Subcutaneous abdominal adipose tissue (tissue), 5 donors: Measurements from ENCODE around the gene CCSER1.
"Not testable (repeated sequence)": the region's sequence is repeated elsewhere in the genome, so short reads cannot be mapped to it uniquely, and the experiment has no call there.

Source experiments
- H3K27ac ChIP-seq: one replicate; pipeline ENCODE4 v1.7.0; 2013; ENCODE audit warnings: low read depth, mild to moderate bottlenecking, inconsistent platforms, low read length, moderate library complexity
- H3K27me3 ChIP-seq, 5 donors: one replicate each; pipeline ENCODE4 v1.7.0; 2013; ENCODE audit warnings: low read length in 5 of 5, inconsistent platforms in 1 of 5; ENCODE audit not compliant: control insufficient read depth in 5 of 5, insufficient read depth in 4 of 5
- H3K36me3 ChIP-seq, 5 donors: one replicate each; pipeline ENCODE4 v1.7.0; 2013; ENCODE audit warnings: low read length in 5 of 5; ENCODE audit not compliant: control insufficient read depth in 5 of 5, insufficient read depth in 5 of 5
- H3K4me1 ChIP-seq, 5 donors: one replicate each; pipeline ENCODE4 v1.7.0; 2013; ENCODE audit warnings: low read length in 5 of 5, mild to moderate bottlenecking in 3 of 5, moderate library complexity in 1 of 5; ENCODE audit not compliant: control insufficient read depth in 5 of 5, insufficient read depth in 5 of 5
- H3K4me3 ChIP-seq, 5 donors: one replicate each; pipeline ENCODE4 v1.7.0; 2013; ENCODE audit warnings: low read length in 5 of 5, low read depth in 1 of 5
- H3K9ac ChIP-seq, 5 donors: one replicate each; pipeline ENCODE4 v1.7.0; 2013; ENCODE audit warnings: low read length in 5 of 5, mild to moderate bottlenecking in 4 of 5, moderate library complexity in 3 of 5
- H3K9me3 ChIP-seq, 5 donors: one replicate each; pipeline ENCODE4 v1.7.0; 2013; ENCODE audit warnings: low read length in 5 of 5; ENCODE audit not compliant: control insufficient read depth in 5 of 5
- donor health status: healthy.
- donor health status: healthy.
- donor health status: healthy.
- donor health status: healthy.
- donor health status: healthy.

The CCSER1 gene

GRCh38 chr4:91326167-91326566, 1199.0 kb downstream of the CCSER1 start:
- not testable (repeated sequence) for H3K4me3 ChIP-seq, H3K4me1 ChIP-seq, H3K27ac ChIP-seq, H3K9ac ChIP-seq, H3K36me3 ChIP-seq, H3K27me3 ChIP-seq
- H3K9me3 ChIP-seq, result peaks cover 0 to 15% (median 14%) of the 10 kb centered on the region in 5 donors

- Histone ChIP-seq H3K27ac (no peak overlapping the region), H3K4me1 (no peaks in the 10 kb centered on the region), H3K9ac (no peak overlapping the region), H3K4me3 (no peak overlapping the region), H3K27me3 (no peaks in the 10 kb centered on the region), H3K9me3 (peaks cover 0 to 15% (median 14%) of the 10 kb centered on the region in 5 donors), H3K36me3 (no peaks in the 10 kb centered on the region)
Measured at GRCh38 chr4:91330555-91331137, 1203.5 kb downstream of the CCSER1 start.

- Histone ChIP-seq H3K27me3 (no peaks in the 10 kb centered on the region), H3K36me3 (no peaks in the 10 kb centered on the region), H3K9ac (no peak overlapping the region)
Measured at GRCh38 chr4:91340822-91341221, 1213.6 kb downstream of the CCSER1 start.

DNA sequence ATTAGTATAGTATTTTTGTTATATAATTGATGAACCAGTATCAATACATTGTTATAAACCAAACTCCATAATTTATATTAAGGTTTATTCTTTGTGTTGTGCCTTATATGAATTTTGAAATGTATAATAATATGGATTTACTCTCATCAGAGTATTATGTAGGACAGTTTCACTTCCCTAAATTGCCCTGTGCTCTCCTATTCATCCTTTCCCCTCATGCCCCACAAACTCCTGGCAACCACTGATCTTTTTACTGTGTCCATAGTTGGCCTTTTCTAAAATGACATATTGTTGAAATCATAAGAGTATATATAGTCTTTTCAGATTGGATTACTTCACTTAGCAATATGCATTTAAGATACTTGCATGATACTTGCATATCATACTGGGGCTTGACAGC, 1218.4 kb downstream of the CCSER1 start:
- Histone ChIP-seq H3K36me3 (no peaks in the 10 kb centered on the region), H3K4me3 (no peak overlapping the region), H3K27ac (no peak overlapping the region), H3K9ac (no peak overlapping the region), H3K4me1 (no peaks in the 10 kb centered on the region), H3K9me3 (no peaks in the 10 kb centered on the region), H3K27me3 (no peaks in the 10 kb centered on the region)

More at GRCh38 chr4:91340822-91341221, 1213.6 kb downstream of the CCSER1 start:
- Histone ChIP-seq H3K4me3 (no peak overlapping the region), H3K4me1 (no peaks in the 10 kb centered on the region), H3K27ac (no peak overlapping the region), H3K9me3 (no peaks in the 10 kb centered on the region)

- not testable (repeated sequence) for H3K36me3 ChIP-seq, H3K27me3 ChIP-seq, H3K4me3 ChIP-seq, H3K9me3 ChIP-seq, H3K27ac ChIP-seq, H3K4me1 ChIP-seq, H3K9ac ChIP-seq
Measured at GRCh38 chr4:91356496-91356895, 1229.3 kb downstream of the CCSER1 start.

- H3K9me3 ChIP-seq, H3K4me3 ChIP-seq, H3K4me1 ChIP-seq, H3K27me3 ChIP-seq, H3K27ac ChIP-seq, H3K9ac ChIP-seq, H3K36me3 ChIP-seq: not testable (repeated sequence)
Measured at GRCh38 chr4:91358016-91358415, 1230.8 kb downstream of the CCSER1 start.

GRCh38 chr4:91358621-91359020, 1231.4 kb downstream of the CCSER1 start:
- H3K27me3 ChIP-seq, H3K9ac ChIP-seq, H3K4me3 ChIP-seq, H3K9me3 ChIP-seq, H3K4me1 ChIP-seq, H3K36me3 ChIP-seq, H3K27ac ChIP-seq: not testable (repeated sequence)

DNA sequence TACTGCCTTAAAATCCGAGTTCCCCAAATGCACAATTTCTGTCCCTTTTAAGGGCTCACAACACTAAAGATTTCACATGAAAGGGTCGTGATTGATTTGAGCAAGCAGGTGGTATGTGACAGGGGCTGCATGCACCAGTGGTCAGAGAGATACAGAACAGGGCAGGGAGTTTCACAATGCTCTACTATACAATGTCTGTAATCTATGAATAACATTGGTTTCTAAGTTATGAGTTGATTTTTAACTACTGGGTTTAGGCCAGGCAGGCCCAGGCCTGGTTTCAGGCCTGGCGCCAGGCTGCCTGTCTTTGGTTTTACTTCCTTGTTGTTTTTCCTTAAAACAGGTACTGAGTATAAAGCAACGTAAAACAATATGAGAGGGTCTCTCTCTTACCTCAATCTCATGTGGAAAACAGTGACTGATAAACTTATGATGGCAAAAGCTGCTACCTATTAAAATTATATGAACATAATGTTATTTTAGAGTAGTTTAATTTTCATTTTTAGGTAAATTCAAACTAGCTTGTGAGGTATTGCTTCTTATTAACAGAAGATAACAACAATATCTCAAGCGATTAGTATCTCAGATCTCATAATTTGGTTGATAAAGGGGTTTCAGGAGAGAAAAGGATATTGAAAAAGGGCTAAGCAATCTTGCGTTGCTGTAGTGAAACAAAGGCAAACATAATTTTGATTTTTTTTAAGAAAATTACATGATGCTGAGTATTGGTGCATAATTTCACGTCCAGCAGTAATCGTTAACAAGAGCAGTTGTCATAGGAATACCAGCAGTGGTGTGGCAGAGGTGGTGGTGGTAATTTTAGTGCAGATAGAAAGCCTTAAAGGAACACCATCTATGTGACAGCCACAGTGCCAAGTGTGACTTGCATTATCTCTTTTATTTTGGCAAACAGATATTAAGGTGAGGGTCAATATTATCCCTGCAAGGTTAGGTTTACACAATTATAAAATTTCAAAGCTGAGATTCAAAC, 1232.1 kb downstream of the CCSER1 start:
- no peaks in the 10 kb centered on the region for H3K36me3 ChIP-seq
- no peaks in the 10 kb centered on the region for H3K27me3 ChIP-seq
- no peak overlapping the region for H3K27ac ChIP-seq
- no peaks in the 10 kb centered on the region for H3K4me1 ChIP-seq
- no peak overlapping the region for H3K4me3 ChIP-seq
- no peaks in the 10 kb centered on the region for H3K9me3 ChIP-seq
- no peak overlapping the region for H3K9ac ChIP-seq

DNA sequence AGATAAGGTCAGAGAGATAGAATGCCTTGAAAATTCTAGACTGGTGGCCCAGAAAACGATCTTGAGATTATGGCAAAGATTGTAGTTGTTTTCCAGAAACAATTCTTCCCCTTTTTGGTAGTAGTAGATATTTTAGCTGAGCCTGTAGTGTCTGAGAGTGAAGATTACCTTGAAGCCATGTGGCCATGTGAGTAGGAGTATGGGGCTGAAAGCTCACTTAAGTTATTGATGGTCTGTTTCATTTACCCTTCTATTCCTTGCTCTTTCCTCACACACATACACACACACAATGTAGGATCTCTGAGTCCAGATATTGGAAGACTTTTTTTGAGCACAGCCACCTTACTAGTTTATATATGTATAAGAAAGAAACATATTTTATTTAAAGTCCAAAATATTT, 1234.9 kb downstream of the CCSER1 start:
- Histone ChIP-seq H3K27ac (no peak overlapping the region), H3K9me3 (no peaks in the 10 kb centered on the region)

DNA sequence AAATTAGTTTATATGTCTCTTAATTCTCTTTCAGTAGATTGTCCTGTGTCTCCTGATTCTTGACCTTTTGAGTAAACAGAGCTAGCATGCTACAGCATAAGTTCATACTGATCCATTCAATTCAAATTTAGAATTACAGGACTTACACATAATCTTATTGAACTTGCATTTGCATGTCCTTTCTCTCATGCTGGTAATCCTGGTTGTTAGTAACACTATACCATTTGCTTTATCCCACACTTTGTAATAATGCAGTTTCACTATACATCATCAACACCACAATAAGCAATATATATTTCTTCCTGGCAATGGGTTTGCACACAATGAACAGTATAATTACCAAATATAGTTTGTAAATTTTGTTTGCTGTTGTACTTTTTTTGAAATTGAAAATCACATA, 1239.4 kb downstream of the CCSER1 start:
- H3K36me3 ChIP-seq, result no peaks in the 10 kb centered on the region
- H3K27me3 ChIP-seq, result no peaks in the 10 kb centered on the region
- no peaks in the 10 kb centered on the region for H3K9me3 ChIP-seq
- no peak overlapping the region for H3K9ac ChIP-seq
- no peak overlapping the region for H3K27ac ChIP-seq
- no peaks in the 10 kb centered on the region for H3K4me1 ChIP-seq
- H3K4me3 ChIP-seq, result no peak overlapping the region

More for the DNA sequence above, 1234.9 kb downstream of the CCSER1 start:
- Histone ChIP-seq H3K4me1 (no peaks in the 10 kb centered on the region), H3K27me3 (no peaks in the 10 kb centered on the region), H3K36me3 (no peaks in the 10 kb centered on the region), H3K4me3 (no peak overlapping the region), H3K9ac (no peak overlapping the region)
